PC-3 (cell line): ENCODE data around the gene FSTL4. TPM values are rescaled to one million over a fixed set of nuclear protein-coding genes. Genes with fewer than 3 reads are reported as not detected.

ENCODE experiments used
- ATAC-seq: fragments of 200-7000 bp; cut with Tn5 transposase; 2 replicates; pipeline ENCODE4 v1.9.1; 2020; ENCODE audit warnings: mild to moderate bottlenecking, moderate library complexity
- BruUV-seq: library from RNA; stranded (reverse); fragments of 400-500 nt; replicated peaks from 2 replicates; lab custom pipeline; 2021; lab: Mats Ljungman, UMichigan
- CTCF ChIA-PET: fragments of 300-600 bp; sonication (Branson Sonifier 250); formaldehyde crosslinking; loops from one replicate; lab custom pipeline; 2022; ENCODE audit warnings: antibody characterized with exemption; lab: Charles Lee
- POLR2A ChIA-PET: fragments of 300-600 bp; sonication (Branson Sonifier 250); formaldehyde crosslinking; loops from one replicate; lab custom pipeline; 2022; ENCODE audit warnings: antibody characterized with exemption; ENCODE audit not compliant: unreplicated experiment; lab: Charles Lee
- DNase-seq: peaks from one replicate; pipeline ENCODE4 v3.0.0-alpha.2; 2015
- H2AFZ ChIP-seq: fragments of 300-600 bp; sonication (generic); 2 replicates; pipeline ENCODE4 v1.6.0; 2016; ENCODE audit warnings: antibody characterized with exemption, low read length
- H3F3A ChIP-seq: fragments of 300-600 bp; sonication (generic); one replicate; pipeline ENCODE4 v1.6.0; 2017; ENCODE audit warnings: antibody characterized with exemption, low read length, control low read depth, mild to moderate bottlenecking; ENCODE audit not compliant: unreplicated experiment
- H3K27ac ChIP-seq: fragments of 300-600 bp; sonication (generic); 2 replicates; pipeline ENCODE4 v1.5.1; 2016; ENCODE audit warnings: mild to moderate bottlenecking, low read length
- H3K27me3 ChIP-seq: fragments of 300-600 bp; sonication (generic); 2 replicates; pipeline ENCODE4 v1.6.1; 2016; ENCODE audit warnings: low read length, mixed read lengths
- H3K36me3 ChIP-seq: fragments of 300-600 bp; sonication (generic); 2 replicates; pipeline ENCODE4 v1.6.1; 2016; ENCODE audit warnings: low read depth, mixed run types, low read length, mixed read lengths
- H3K4me1 ChIP-seq: fragments of 300-600 bp; sonication (generic); 2 replicates; pipeline ENCODE4 v1.5.1; 2016; ENCODE audit warnings: low read length; ENCODE audit not compliant: insufficient read depth
- H3K4me2 ChIP-seq: fragments of 300-600 bp; sonication (generic); 2 replicates; pipeline ENCODE4 v1.6.0; 2016; ENCODE audit warnings: low read length
- H3K4me3 ChIP-seq: fragments of 300-600 bp; sonication (generic); 2 replicates; pipeline ENCODE4 v1.5.1; 2016; ENCODE audit warnings: mild to moderate bottlenecking, low read length, mixed read lengths
- H3K79me2 ChIP-seq: fragments of 300-600 bp; sonication (generic); 2 replicates; pipeline ENCODE4 v1.6.1; 2017; ENCODE audit warnings: low read length, mixed read lengths
- H3K9ac ChIP-seq: fragments of 300-600 bp; sonication (generic); 2 replicates; pipeline ENCODE4 v1.6.0; 2016; ENCODE audit warnings: mild to moderate bottlenecking, low read length
- H3K9me2 ChIP-seq: fragments of 300-600 bp; sonication (generic); replicated peaks from 2 replicates; pipeline ENCODE4 v1.6.1; 2016; ENCODE audit warnings: mixed run types, low read length, mixed read lengths
- H3K9me3 ChIP-seq: fragments of 300-600 bp; sonication (generic); 2 replicates; pipeline ENCODE4 v1.6.1; 2016; ENCODE audit warnings: low read length, mixed read lengths
- H4K20me1 ChIP-seq: fragments of 300-600 bp; sonication (generic); 2 replicates; pipeline ENCODE4 v1.6.1; 2016; ENCODE audit warnings: low read length, mixed read lengths
- CTCF ChIP-seq: fragments of 300-600 bp; sonication (generic); conservative IDR thresholded peaks from 2 replicates; pipeline ENCODE4 v1.5.1; 2017; ENCODE audit warnings: antibody characterized with exemption, low read depth, mild to moderate bottlenecking, low read length
- EZH2 ChIP-seq: fragments of 300-600 bp; sonication (generic); IDR thresholded peaks from one replicate; pipeline ENCODE4 v1.6.1; 2017; ENCODE audit warnings: antibody characterized with exemption, mild to moderate bottlenecking, low read length; ENCODE audit not compliant: unreplicated experiment
- EZH2phosphoT487 ChIP-seq: fragments of 300-600 bp; sonication (generic); IDR thresholded peaks from 2 replicates; pipeline ENCODE4 v1.6.1; 2018; ENCODE audit warnings: mild to moderate bottlenecking, antibody characterized with exemption, low read length, borderline replicate concordance
- intact Hi-C: fragments of 100-400 bp; cut with micrococcal nuclease; formaldehyde crosslinking; loops from 2 replicates; pipeline ENCODE4 v1.9.0; 2023
- total RNA-seq: library from RNA; depleted of rRNA; stranded (reverse); fragments of >200 nt; gene quantifications from 2 replicates; pipeline ENCODE4 v1.2.3, GENCODE V29; 2014

Gene FSTL4
- total RNA-seq, 1 experiment from 2014 or later = 4.2 TPM

GRCh38 chr5:133338504-133339355 lies 273.6 kb downstream of the FSTL4 start:
- no peaks in the 10 kb centered on the region for H4K20me1 ChIP-seq
- H2AFZ ChIP-seq = no peak overlapping the region
- no peaks in the 10 kb centered on the region for H3K4me1 ChIP-seq
- BruUV-seq = no TSS peak
- H3K36me3 ChIP-seq = no peaks in the 10 kb centered on the region
- H3K27me3 ChIP-seq = no peaks in the 10 kb centered on the region
- ChIA-PET POLR2A (no interaction called here), CTCF (no interaction called here)
- no peak overlapping the region for H3K27ac ChIP-seq
- no peak overlapping the region for H3K4me2 ChIP-seq
- no peaks in the 10 kb centered on the region for H3F3A ChIP-seq
- DNase-seq = no peak
- TF ChIP-seq CTCF = no peak
- no peak for TF ChIP-seq EZH2
- no peaks in the 10 kb centered on the region for H3K9me3 ChIP-seq
- no peaks in the 10 kb centered on the region for H3K79me2 ChIP-seq
- ATAC-seq = no peak
- intact Hi-C loops = no loop called here
- no peaks in the 10 kb centered on the region for H3K9me2 ChIP-seq
- H3K4me3 ChIP-seq = no peak overlapping the region
- H3K9ac ChIP-seq = no peak overlapping the region

- Histone ChIP-seq H3K27me3 (no peaks in the 10 kb centered on the region), H3F3A (no peaks in the 10 kb centered on the region), H3K4me1 (no peaks in the 10 kb centered on the region), H3K79me2 (no peaks in the 10 kb centered on the region), H3K36me3 (no peaks in the 10 kb centered on the region), H2AFZ (no peak overlapping the region), H4K20me1 (no peaks in the 10 kb centered on the region), H3K4me3 (no peak overlapping the region), H3K27ac (no peak overlapping the region), H3K9me3 (no peaks in the 10 kb centered on the region), H3K9ac (no peak overlapping the region), H3K9me2 (no peaks in the 10 kb centered on the region), H3K4me2 (no peak overlapping the region)
- POLR2A ChIA-PET = interaction anchor here (0.6 kb wide), 1 partner anchor 111 kb away, joined by 5 read pairs; no protein-coding TSS in a partner anchor
- TF ChIP-seq EZH2 (no peak), CTCF (no peak), EZH2phosphoT487 (no peak)
- no TSS peak for BruUV-seq
- DNase-seq (no peak), ATAC-seq (no peak)
- intact Hi-C loops = no loop called here
- CTCF ChIA-PET = no interaction called here
Observed at GRCh38 chr5:133337795-133338445, 274.4 kb downstream of the FSTL4 start.

GRCh38 chr5:133336969-133337410 lies 275.4 kb downstream of the FSTL4 start:
- BruUV-seq = no TSS peak
- no peak overlapping the region for H2AFZ ChIP-seq
- intact Hi-C loops = no loop called here
- no peaks in the 10 kb centered on the region for H4K20me1 ChIP-seq
- no peaks in the 10 kb centered on the region for H3K4me1 ChIP-seq
- DNase-seq = no peak
- no peak for ATAC-seq
- H3K79me2 ChIP-seq = no peaks in the 10 kb centered on the region
- H3K27ac ChIP-seq = no peak overlapping the region
- POLR2A ChIA-PET = no interaction called here
- CTCF ChIA-PET = no interaction called here
- no peak for TF ChIP-seq EZH2
- TF ChIP-seq CTCF = no peak
- TF ChIP-seq EZH2phosphoT487 = no peak
- no peaks in the 10 kb centered on the region for H3K36me3 ChIP-seq
- H3K27me3 ChIP-seq = no peaks in the 10 kb centered on the region
- H3K9me3 ChIP-seq = no peaks in the 10 kb centered on the region
- H3K9ac ChIP-seq = no peak overlapping the region
- no peaks in the 10 kb centered on the region for H3K9me2 ChIP-seq
- no peak overlapping the region for H3K4me2 ChIP-seq
- no peak overlapping the region for H3K4me3 ChIP-seq
- no peaks in the 10 kb centered on the region for H3F3A ChIP-seq
